OCI-LY7 (cell line): ENCODE results near the gene COL9A1. TPM values are rescaled to one million over a fixed set of nuclear protein-coding genes. Genes with fewer than 3 reads are reported as not detected.

Experiments used
- BruUV-seq: library from RNA; stranded (reverse); fragments of 400-500 nt; replicated peaks from 2 replicates; lab custom pipeline; 2021; lab: Mats Ljungman, UMichigan
- CTCF ChIA-PET: fragments of 300-600 bp; sonication (Branson Sonifier 250); formaldehyde crosslinking; loops from one replicate; lab custom pipeline; 2022; ENCODE audit warnings: antibody characterized with exemption; ENCODE audit not compliant: unreplicated experiment; lab: Charles Lee
- POLR2A ChIA-PET: fragments of 300-600 bp; sonication (Branson Sonifier 250); formaldehyde crosslinking; loops from one replicate; lab custom pipeline; 2022; ENCODE audit warnings: antibody characterized with exemption; lab: Charles Lee
- DNase-seq: peaks from one replicate; pipeline ENCODE4 v3.0.0-alpha.2; 2015; ENCODE audit warnings: low spot score
- H2AFZ ChIP-seq: fragments of 200-600 bp; sonication (generic), shearing (Covaris generic); 2 replicates; pipeline ENCODE4 v1.6.1; 2014; ENCODE audit warnings: mild to moderate bottlenecking, antibody characterized with exemption, low read length, moderate library complexity
- H3K27ac ChIP-seq: fragments of 200-600 bp; sonication (generic); 2 replicates; pipeline ENCODE4 v1.5.1; 2014; ENCODE audit warnings: mixed run types, low read depth, mild to moderate bottlenecking, moderate library complexity, low read length, inconsistent platforms; ENCODE audit not compliant: poor library complexity, severe bottlenecking
- H3K36me3 ChIP-seq: fragments of 200-600 bp; sonication (generic); 2 replicates; pipeline ENCODE4 v1.6.1; 2014; ENCODE audit warnings: mild to moderate bottlenecking, antibody characterized with exemption, low read length, moderate library complexity, mixed read lengths; ENCODE audit not compliant: insufficient read depth
- H3K4me1 ChIP-seq: fragments of 200-600 bp; sonication (generic); 2 replicates; pipeline ENCODE4 v1.5.1; 2014; ENCODE audit warnings: mild to moderate bottlenecking, low read length; ENCODE audit not compliant: insufficient read depth, poor library complexity, severe bottlenecking
- H3K4me2 ChIP-seq: fragments of 200-600 bp; sonication (generic); 2 replicates; pipeline ENCODE4 v1.6.1; 2014; ENCODE audit warnings: mild to moderate bottlenecking, low read length
- H3K4me3 ChIP-seq: fragments of 200-600 bp; sonication (generic); 2 replicates; pipeline ENCODE4 v1.5.1; 2014; ENCODE audit warnings: mild to moderate bottlenecking, low read depth, low read length; ENCODE audit not compliant: poor library complexity, severe bottlenecking
- H3K79me2 ChIP-seq: fragments of 200-600 bp; sonication (generic); 2 replicates; pipeline ENCODE4 v1.6.1; 2016; ENCODE audit warnings: low read depth, mild to moderate bottlenecking, low read length, moderate library complexity, mixed read lengths; ENCODE audit not compliant: insufficient read depth
- H3K9me2 ChIP-seq: fragments of 200-600 bp; sonication (generic); 2 replicates; pipeline ENCODE4 v1.6.1; 2016; ENCODE audit warnings: mild to moderate bottlenecking, low read length, mixed read lengths; ENCODE audit not compliant: insufficient read depth
- H3K9me3 ChIP-seq: fragments of 200-600 bp; sonication (generic); 2 replicates; pipeline ENCODE4 v1.6.1; 2014; ENCODE audit warnings: mild to moderate bottlenecking, mixed run types, low read length, mixed read lengths
- H4K20me1 ChIP-seq: fragments of 200-600 bp; sonication (generic); 2 replicates; pipeline ENCODE4 v1.6.1; 2014; ENCODE audit warnings: mild to moderate bottlenecking, antibody characterized with exemption, low read length, moderate library complexity, mixed read lengths; ENCODE audit not compliant: insufficient read depth
- CTCF ChIP-seq: fragments of 200-600 bp; sonication (generic); conservative IDR thresholded peaks from 2 replicates; pipeline ENCODE4 v1.5.1; 2014; ENCODE audit warnings: mild to moderate bottlenecking, antibody characterized with exemption, low read length, moderate library complexity, mixed read lengths
- EZH2phosphoT487 ChIP-seq: fragments of 200-600 bp; sonication (generic); IDR thresholded peaks from 2 replicates; pipeline ENCODE4 v1.6.1; 2018; ENCODE audit warnings: low read depth, borderline replicate concordance, mild to moderate bottlenecking, mixed run types, antibody characterized with exemption, low read length, moderate library complexity, mixed read lengths
- intact Hi-C: fragments of 100-400 bp; cut with micrococcal nuclease; formaldehyde crosslinking; loops from one replicate; pipeline ENCODE4 v1.10.0; 2022; ENCODE audit not compliant: unreplicated experiment
- total RNA-seq, 2 experiments: library from RNA; depleted of rRNA in 1 of 2; stranded (reverse); fragments of >200 nt in 1 of 2; shearing (Covaris generic) in 1 of 2; gene quantifications; 2 replicates each; pipeline ENCODE4 v1.2.3, GENCODE V29; 2014 to 2022

Gene COL9A1
- total RNA-seq, 2 experiments from 2014 or later = not detected

GRCh38 chr6:70241031-70241430 is 61.9 kb downstream of the COL9A1 start:
- H3K9me2 ChIP-seq = peaks cover 3% of the 10 kb centered on the region; the same call in 1 of the 2 replicates
- no peaks in the 10 kb centered on the region for H3K79me2 ChIP-seq
- H3K36me3 ChIP-seq = no peaks in the 10 kb centered on the region
- H3K4me3 ChIP-seq = no peak overlapping the region
- no peak for TF ChIP-seq CTCF
- TF ChIP-seq EZH2phosphoT487 = no peak
- H3K4me1 ChIP-seq = no peaks in the 10 kb centered on the region
- BruUV-seq = no TSS peak
- H3K27ac ChIP-seq = no peak overlapping the region
- H2AFZ ChIP-seq = no peak overlapping the region
- intact Hi-C loops = no loop called here
- POLR2A ChIA-PET = no interaction called here
- no peaks in the 10 kb centered on the region for H4K20me1 ChIP-seq
- no peak for DNase-seq
- CTCF ChIA-PET = no interaction called here
- no peak overlapping the region for H3K4me2 ChIP-seq
- no peaks in the 10 kb centered on the region for H3K9me3 ChIP-seq

- Histone ChIP-seq H3K4me3 (no peak overlapping the region), H3K9me2 (peaks cover 3% of the 10 kb centered on the region; the same call in 1 of the 2 replicates), H3K9me3 (no peaks in the 10 kb centered on the region), H3K4me1 (no peaks in the 10 kb centered on the region), H3K27ac (no peak overlapping the region), H2AFZ (no peak overlapping the region), H4K20me1 (no peaks in the 10 kb centered on the region), H3K79me2 (no peaks in the 10 kb centered on the region), H3K36me3 (no peaks in the 10 kb centered on the region), H3K4me2 (no peak overlapping the region)
- BruUV-seq = no TSS peak
- no peak for DNase-seq
- TF ChIP-seq CTCF = no peak
- no peak for TF ChIP-seq EZH2phosphoT487
- intact Hi-C loops = no loop called here
- ChIA-PET POLR2A (interaction anchor here (0.7 to 1.2 kb wide), 2 partner anchors 15 to 112 kb away, joined by 3 to 11 read pairs; no protein-coding TSS in a partner anchor), CTCF (no interaction called here)
Measured at GRCh38 chr6:70236343-70236742, 66.5 kb downstream of the COL9A1 start.

- intact Hi-C loops = no loop called here
- no peak for DNase-seq
- H3K9me3 ChIP-seq = no peaks in the 10 kb centered on the region
- ChIA-PET POLR2A (no interaction called here), CTCF (no interaction called here)
- no peaks in the 10 kb centered on the region for H3K36me3 ChIP-seq
- H3K4me3 ChIP-seq = no peak overlapping the region
- H2AFZ ChIP-seq = no peak overlapping the region
- no peak overlapping the region for H3K4me2 ChIP-seq
- TF ChIP-seq CTCF = no peak
- no peak for TF ChIP-seq EZH2phosphoT487
- no peaks in the 10 kb centered on the region for H3K4me1 ChIP-seq
- no peaks in the 10 kb centered on the region for H4K20me1 ChIP-seq
- H3K79me2 ChIP-seq = no peaks in the 10 kb centered on the region
- peaks cover 3% of the 10 kb centered on the region; the same call in 1 of the 2 replicates for H3K9me2 ChIP-seq
- no peak overlapping the region for H3K27ac ChIP-seq
- no TSS peak for BruUV-seq
Measured at GRCh38 chr6:70234561-70235236, 68.2 kb downstream of the COL9A1 start.
